Neural cell (in vitro differentiated cells): Measurements from ENCODE around the gene GPHN. TPM values are rescaled to one million over a fixed set of nuclear protein-coding genes. Genes with fewer than 3 reads are reported as not detected.

Experiments used
- H2AFZ ChIP-seq: fragments of 200-600, 300-800 bp; sonication (generic), shearing (Covaris generic); 2 replicates; pipeline ENCODE4 v1.6.0; 2014; ENCODE audit warnings: low read depth, mild to moderate bottlenecking, antibody characterized with exemption, low read length, moderate library complexity
- H3F3A ChIP-seq: fragments of 200-600 bp; shearing (Covaris generic); 2 replicates; pipeline ENCODE4 v1.6.1; 2016; ENCODE audit warnings: mild to moderate bottlenecking, moderate library complexity, mixed read lengths, antibody characterized with exemption, low read length; ENCODE audit not compliant: insufficient read depth, poor library complexity, severe bottlenecking
- H3K27ac ChIP-seq: fragments of 200-600, 300-800 bp; sonication (generic), shearing (Covaris generic); 2 replicates; pipeline ENCODE4 v1.5.1; 2014; ENCODE audit warnings: mild to moderate bottlenecking, low read length, moderate library complexity
- H3K27me3 ChIP-seq: fragments of 300-800, 200-600 bp; sonication (generic), shearing (Covaris generic); 2 replicates; pipeline ENCODE4 v1.6.0; 2014; ENCODE audit warnings: mild to moderate bottlenecking, low read depth, low read length, moderate library complexity; ENCODE audit not compliant: insufficient read depth
- H3K36me3 ChIP-seq: fragments of 300-800, 200-600 bp; sonication (generic), shearing (Covaris generic); 2 replicates; pipeline ENCODE4 v1.5.1; 2014; ENCODE audit warnings: mild to moderate bottlenecking, antibody characterized with exemption, low read length, moderate library complexity; ENCODE audit not compliant: insufficient read depth
- H3K4me2 ChIP-seq: fragments of 300-800, 200-600 bp; sonication (generic), shearing (Covaris generic); 2 replicates; pipeline ENCODE4 v1.6.0; 2014; ENCODE audit warnings: mild to moderate bottlenecking, low read length
- H3K4me3 ChIP-seq: fragments of 300-800, 200-600 bp; sonication (generic), shearing (Covaris generic); 2 replicates; pipeline ENCODE4 v1.5.1; 2014; ENCODE audit warnings: mild to moderate bottlenecking, low read length, moderate library complexity
- H3K79me2 ChIP-seq: fragments of 200-600 bp; shearing (Covaris generic); replicated peaks from 2 replicates; pipeline ENCODE4 v1.6.0; 2014; ENCODE audit warnings: mild to moderate bottlenecking, low read length, moderate library complexity; ENCODE audit not compliant: insufficient read depth
- H3K9ac ChIP-seq: fragments of 300-800, 200-600 bp; sonication (generic), shearing (Covaris generic); 2 replicates; pipeline ENCODE4 v1.6.1; 2016; ENCODE audit warnings: mild to moderate bottlenecking, low read length, mixed read lengths
- H3K9me2 ChIP-seq: fragments of 200-600 bp; shearing (Covaris generic); 2 replicates; pipeline ENCODE4 v1.6.1; 2016; ENCODE audit warnings: mild to moderate bottlenecking, low read length, mixed read lengths; ENCODE audit not compliant: insufficient read depth
- H3K9me3 ChIP-seq: fragments of 200-600, 300-800 bp; sonication (generic), shearing (Covaris generic); 2 replicates; pipeline ENCODE4 v1.6.1; 2016; ENCODE audit warnings: mild to moderate bottlenecking, mixed run types, low read length, moderate library complexity, mixed read lengths
- H4K20me1 ChIP-seq: fragments of 200-600 bp; shearing (Covaris generic); 2 replicates; pipeline ENCODE4 v1.6.1; 2016; ENCODE audit warnings: mild to moderate bottlenecking, mixed run types; ENCODE audit not compliant: insufficient read depth
- EP300 ChIP-seq: fragments of 450-650 bp; conservative IDR thresholded peaks from 2 replicates; pipeline ENCODE4 v1.6.1; 2014; ENCODE audit warnings: antibody characterized with exemption, mild to moderate bottlenecking, moderate library complexity; ENCODE audit not compliant: poor library complexity, severe bottlenecking
- EZH2 ChIP-seq: fragments of 200-600, 300-800 bp; shearing (Covaris generic), sonication (generic); IDR thresholded peaks from 2 replicates; pipeline ENCODE4 v1.6.1; 2014; ENCODE audit warnings: antibody characterized with exemption, low read length, borderline replicate concordance, mild to moderate bottlenecking; ENCODE audit not compliant: insufficient read depth, poor library complexity, severe bottlenecking
- MXI1 ChIP-seq: fragments of 450-650 bp; conservative IDR thresholded peaks from 2 replicates; pipeline ENCODE4 v1.6.1; 2014; ENCODE audit warnings: antibody characterized with exemption, mild to moderate bottlenecking; ENCODE audit not compliant: poor library complexity, severe bottlenecking
- POLR2AphosphoS5 ChIP-seq: IDR thresholded peaks from 2 replicates; pipeline ENCODE4 v1.6.1; 2012
- RAD21 ChIP-seq: fragments of 450-650 bp; conservative IDR thresholded peaks from 2 replicates; pipeline ENCODE4 v1.6.1; 2014; ENCODE audit warnings: antibody characterized with exemption, mild to moderate bottlenecking, moderate library complexity
- SMC3 ChIP-seq: fragments of 450-650 bp; conservative IDR thresholded peaks from 2 replicates; pipeline ENCODE4 v1.6.1; 2014; ENCODE audit warnings: antibody characterized with exemption, mild to moderate bottlenecking, moderate library complexity; ENCODE audit not compliant: poor library complexity
- TAF1 ChIP-seq: IDR thresholded peaks from 2 replicates; pipeline ENCODE4 v1.6.1; 2012; ENCODE audit warnings: low read depth
- polyA plus RNA-seq: library from polyadenylated mRNA; depleted of rRNA; stranded (reverse); fragments of >200 nt; gene quantifications from 2 replicates; pipeline ENCODE4 v1.2.3, GENCODE V29; 2014
- TF ChIP-seq, protein P1 (sequence below): fragments of 450-650 bp; IDR thresholded peaks from 2 replicates; pipeline ENCODE4 v1.5.1; 2014; ENCODE audit warnings: antibody characterized with exemption, mild to moderate bottlenecking, moderate library complexity; ENCODE audit not compliant: poor library complexity, severe bottlenecking
- TF ChIP-seq, protein P2 (sequence below): IDR thresholded peaks from 2 replicates; pipeline ENCODE4 v1.6.1; 2012; ENCODE audit warnings: borderline replicate concordance

The GPHN gene
- polyA plus RNA-seq, 1 donor from 2014 or later, result 135 TPM

DNA sequence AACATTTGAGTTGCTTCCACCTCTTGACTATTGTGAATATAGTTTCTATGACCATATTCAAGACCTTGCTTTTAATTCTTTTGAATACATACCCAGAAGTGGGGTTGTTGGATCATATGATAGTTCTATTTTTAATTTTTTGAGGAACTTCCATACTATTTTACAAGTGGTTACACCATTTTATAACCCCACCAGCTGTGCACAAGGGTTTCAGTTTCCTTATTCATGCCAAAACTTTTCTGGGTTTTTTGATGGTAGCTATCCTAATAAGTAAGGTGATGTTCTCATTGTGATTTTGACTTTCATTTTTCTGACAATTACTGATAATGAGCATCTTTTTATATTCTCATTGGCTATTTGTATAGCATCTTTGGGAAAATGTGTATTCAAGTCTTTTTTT, 571.9 kb downstream of the GPHN start:
- no peak overlapping the region for H2AFZ ChIP-seq
- H3K27ac ChIP-seq, result no peak overlapping the region
- no peak overlapping the region for H3K4me2 ChIP-seq
- H3K27me3 ChIP-seq, result no peaks in the 10 kb centered on the region
- no peaks in the 10 kb centered on the region for H3K9me2 ChIP-seq
- H3K9ac ChIP-seq, result no peak overlapping the region
- no peaks in the 10 kb centered on the region for H3K36me3 ChIP-seq
- peaks cover 3% of the 10 kb centered on the region for H3F3A ChIP-seq
- H4K20me1 ChIP-seq, result no peaks in the 10 kb centered on the region
- H3K4me3 ChIP-seq, result no peak overlapping the region
- TF ChIP-seq, protein P1, sequence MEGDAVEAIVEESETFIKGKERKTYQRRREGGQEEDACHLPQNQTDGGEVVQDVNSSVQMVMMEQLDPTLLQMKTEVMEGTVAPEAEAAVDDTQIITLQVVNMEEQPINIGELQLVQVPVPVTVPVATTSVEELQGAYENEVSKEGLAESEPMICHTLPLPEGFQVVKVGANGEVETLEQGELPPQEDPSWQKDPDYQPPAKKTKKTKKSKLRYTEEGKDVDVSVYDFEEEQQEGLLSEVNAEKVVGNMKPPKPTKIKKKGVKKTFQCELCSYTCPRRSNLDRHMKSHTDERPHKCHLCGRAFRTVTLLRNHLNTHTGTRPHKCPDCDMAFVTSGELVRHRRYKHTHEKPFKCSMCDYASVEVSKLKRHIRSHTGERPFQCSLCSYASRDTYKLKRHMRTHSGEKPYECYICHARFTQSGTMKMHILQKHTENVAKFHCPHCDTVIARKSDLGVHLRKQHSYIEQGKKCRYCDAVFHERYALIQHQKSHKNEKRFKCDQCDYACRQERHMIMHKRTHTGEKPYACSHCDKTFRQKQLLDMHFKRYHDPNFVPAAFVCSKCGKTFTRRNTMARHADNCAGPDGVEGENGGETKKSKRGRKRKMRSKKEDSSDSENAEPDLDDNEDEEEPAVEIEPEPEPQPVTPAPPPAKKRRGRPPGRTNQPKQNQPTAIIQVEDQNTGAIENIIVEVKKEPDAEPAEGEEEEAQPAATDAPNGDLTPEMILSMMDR, result no peak
- TF ChIP-seq EZH2, result no peak
- no peak for TF ChIP-seq MXI1
- TF ChIP-seq, protein P2, sequence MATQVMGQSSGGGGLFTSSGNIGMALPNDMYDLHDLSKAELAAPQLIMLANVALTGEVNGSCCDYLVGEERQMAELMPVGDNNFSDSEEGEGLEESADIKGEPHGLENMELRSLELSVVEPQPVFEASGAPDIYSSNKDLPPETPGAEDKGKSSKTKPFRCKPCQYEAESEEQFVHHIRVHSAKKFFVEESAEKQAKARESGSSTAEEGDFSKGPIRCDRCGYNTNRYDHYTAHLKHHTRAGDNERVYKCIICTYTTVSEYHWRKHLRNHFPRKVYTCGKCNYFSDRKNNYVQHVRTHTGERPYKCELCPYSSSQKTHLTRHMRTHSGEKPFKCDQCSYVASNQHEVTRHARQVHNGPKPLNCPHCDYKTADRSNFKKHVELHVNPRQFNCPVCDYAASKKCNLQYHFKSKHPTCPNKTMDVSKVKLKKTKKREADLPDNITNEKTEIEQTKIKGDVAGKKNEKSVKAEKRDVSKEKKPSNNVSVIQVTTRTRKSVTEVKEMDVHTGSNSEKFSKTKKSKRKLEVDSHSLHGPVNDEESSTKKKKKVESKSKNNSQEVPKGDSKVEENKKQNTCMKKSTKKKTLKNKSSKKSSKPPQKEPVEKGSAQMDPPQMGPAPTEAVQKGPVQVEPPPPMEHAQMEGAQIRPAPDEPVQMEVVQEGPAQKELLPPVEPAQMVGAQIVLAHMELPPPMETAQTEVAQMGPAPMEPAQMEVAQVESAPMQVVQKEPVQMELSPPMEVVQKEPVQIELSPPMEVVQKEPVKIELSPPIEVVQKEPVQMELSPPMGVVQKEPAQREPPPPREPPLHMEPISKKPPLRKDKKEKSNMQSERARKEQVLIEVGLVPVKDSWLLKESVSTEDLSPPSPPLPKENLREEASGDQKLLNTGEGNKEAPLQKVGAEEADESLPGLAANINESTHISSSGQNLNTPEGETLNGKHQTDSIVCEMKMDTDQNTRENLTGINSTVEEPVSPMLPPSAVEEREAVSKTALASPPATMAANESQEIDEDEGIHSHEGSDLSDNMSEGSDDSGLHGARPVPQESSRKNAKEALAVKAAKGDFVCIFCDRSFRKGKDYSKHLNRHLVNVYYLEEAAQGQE, result no peak
- TF ChIP-seq POLR2AphosphoS5, result no peak
- no peak for TF ChIP-seq SMC3
- TF ChIP-seq RAD21, result no peak
- no peak for TF ChIP-seq EP300
- H3K9me3 ChIP-seq, result no peaks in the 10 kb centered on the region
- H3K79me2 ChIP-seq, result no peaks in the 10 kb centered on the region

DNA sequence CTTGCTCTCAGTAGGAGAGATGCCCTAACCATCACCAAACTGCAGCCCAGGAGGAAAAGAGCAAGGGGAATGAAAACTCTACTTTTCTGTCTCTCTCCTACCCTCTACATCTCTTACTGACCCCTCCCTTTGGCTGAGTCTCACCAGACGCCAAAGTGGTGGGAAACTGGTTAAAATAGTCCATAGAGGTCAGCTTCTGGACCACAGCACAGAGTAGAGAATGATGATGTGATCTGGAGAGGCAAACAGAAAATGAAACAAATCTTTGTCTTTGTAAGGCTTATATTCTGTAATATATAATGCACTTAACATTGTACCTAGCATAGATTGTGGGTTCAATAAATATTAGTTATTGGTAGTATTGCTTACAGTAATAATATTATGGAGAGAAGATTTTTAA, 600.3 kb downstream of the GPHN start:
- Histone ChIP-seq H3K9ac (no peak overlapping the region), H3K27me3 (no peaks in the 10 kb centered on the region), H3K9me3 (no peaks in the 10 kb centered on the region), H3K9me2 (no peaks in the 10 kb centered on the region), H3K36me3 (no peaks in the 10 kb centered on the region), H3K27ac (no peak overlapping the region), H4K20me1 (no peaks in the 10 kb centered on the region), H3K4me3 (no peak overlapping the region), H3K79me2 (no peaks in the 10 kb centered on the region), H2AFZ (no peak overlapping the region), H3K4me2 (no peak overlapping the region), H3F3A (no peaks in the 10 kb centered on the region)
- TF ChIP-seq MXI1, result no peak
- TF ChIP-seq EZH2, result no peak
- TF ChIP-seq, protein P1, result no peak
- TF ChIP-seq, protein P2, result no peak
- TF ChIP-seq POLR2AphosphoS5, result no peak
- no peak for TF ChIP-seq SMC3
- TF ChIP-seq RAD21, result no peak
- TF ChIP-seq EP300, result no peak
- no peak for TF ChIP-seq TAF1
